Activated CD8-positive, alpha-beta memory T cell treated with anti-CD3 and anti-CD28 coated beads, Interleukin-2, amount 50 U/mL, for 1 hour (primary cell): ENCODE measurements around the gene CENPW.

Source experiments
- DNase-seq: peaks from one replicate; pipeline ENCODE4 v3.0.0-alpha.2; 2020; ENCODE audit errors: extremely low read depth

The CENPW gene

GRCh38 chr6:126373344-126373743 is 33.4 kb downstream of the CENPW start:
- DNase-seq: no peak

- no peak for DNase-seq
Measured at GRCh38 chr6:126374372-126374771, 34.5 kb downstream of the CENPW start.

GRCh38 chr6:126376682-126377081 is 36.8 kb downstream of the CENPW start:
- DNase-seq: no peak

- no peak for DNase-seq
Measured at GRCh38 chr6:126377594-126378153, 37.8 kb downstream of the CENPW start.

GRCh38 chr6:126380072-126380583 is 40.2 kb downstream of the CENPW start:
- no peak for DNase-seq

- no peak for DNase-seq
Measured at GRCh38 chr6:126381498-126381897, 41.6 kb downstream of the CENPW start.

GRCh38 chr6:126383203-126383602 is 43.3 kb downstream of the CENPW start:
- no peak for DNase-seq

- DNase-seq: no peak
Measured at GRCh38 chr6:126385536-126385935, 45.6 kb downstream of the CENPW start.

- DNase-seq: no peak
Measured at GRCh38 chr6:126388104-126388598, 48.2 kb downstream of the CENPW start.

GRCh38 chr6:126396131-126396530 is 56.2 kb downstream of the CENPW start:
- no peak for DNase-seq
